ENCODE data around the gene EEIG1.
A peak's percentile ranks its signal among the peaks of the same experiment; 100 is the strongest.

Gene EEIG1

GRCh38 chr9:128001779-128002298, 21.1 kb upstream of the EEIG1 start:
- no peak for DNase-seq (ENCODE audit: low read depth, low spot score)
- peak overlapping the region; percentile 32 for H3K27ac ChIP-seq

GRCh38 chr9:128001151-128001778, 20.5 kb upstream of the EEIG1 start:
- no peak for DNase-seq (ENCODE audit: low read depth, low spot score)
- H3K27ac ChIP-seq, result peak overlapping the region; percentile 32

GRCh38 chr9:127999461-127999860, 18.7 kb upstream of the EEIG1 start:
- DNase-seq (ENCODE audit: low read depth, low spot score), result no peak
- H3K27ac ChIP-seq, result no peak overlapping the region

GRCh38 chr9:127993721-127994120, 12.9 kb upstream of the EEIG1 start:
- DNase-seq (ENCODE audit: low read depth, low spot score), result no peak
- H3K27ac ChIP-seq, result no peak overlapping the region

- DNase-seq (ENCODE audit: low read depth, low spot score), result no peak
- no peak overlapping the region for H3K27ac ChIP-seq
Observed at GRCh38 chr9:127991757-127992274, 11.0 kb upstream of the EEIG1 start.

- DNase-seq (ENCODE audit: low read depth, low spot score), result no peak
- H3K27ac ChIP-seq, result no peak overlapping the region
Observed at GRCh38 chr9:127991017-127991756, 10.4 kb upstream of the EEIG1 start.

- no peak overlapping the region for H3K27ac ChIP-seq
Observed at GRCh38 chr9:127990554-127990953, 9.8 kb upstream of the EEIG1 start.

GRCh38 chr9:127989094-127989493, 8.3 kb upstream of the EEIG1 start:
- no peak for DNase-seq (ENCODE audit: low read depth, low spot score)
- no peak overlapping the region for H3K27ac ChIP-seq

More at GRCh38 chr9:127990554-127990953, 9.8 kb upstream of the EEIG1 start:
- DNase-seq (ENCODE audit: low read depth, low spot score), result no peak

- H3K27ac ChIP-seq, result peak overlapping the region; percentile 61
Observed at GRCh38 chr9:127987103-127987614, 6.4 kb upstream of the EEIG1 start.

GRCh38 chr9:127985011-127985410, 4.2 kb upstream of the EEIG1 start:
- H3K27ac ChIP-seq, result no peak overlapping the region
- no peak for DNase-seq (ENCODE audit: low read depth, low spot score)

More at GRCh38 chr9:127987103-127987614, 6.4 kb upstream of the EEIG1 start:
- DNase-seq (ENCODE audit: low read depth, low spot score), result no peak

GRCh38 chr9:127983847-127984289, 3.1 kb upstream of the EEIG1 start:
- no peak overlapping the region for H3K27ac ChIP-seq
- no peak for DNase-seq (ENCODE audit: low read depth, low spot score)

- H3K27ac ChIP-seq, result no peak overlapping the region
- DNase-seq (ENCODE audit: low read depth, low spot score), result no peak
Observed at GRCh38 chr9:127982912-127983311, 2.1 kb upstream of the EEIG1 start.

GRCh38 chr9:127981559-127982121, 851 bp upstream of the EEIG1 start:
- DNase-seq (ENCODE audit: low read depth, low spot score), result no peak
- peak overlapping the region; percentile 77 for H3K27ac ChIP-seq

GRCh38 chr9:127980060-127980705, 606 bp downstream of the EEIG1 start:
- peak overlapping the region; percentile 77 for H3K27ac ChIP-seq
- no peak for DNase-seq (ENCODE audit: low read depth, low spot score)

- peak overlapping the region; percentile 77 for H3K27ac ChIP-seq
- no peak for DNase-seq (ENCODE audit: low read depth, low spot score)
Observed at GRCh38 chr9:127979333-127980059, 1.3 kb downstream of the EEIG1 start.

GRCh38 chr9:127979015-127979332, 1.8 kb downstream of the EEIG1 start:
- DNase-seq (ENCODE audit: low read depth, low spot score), result no peak
- H3K27ac ChIP-seq, result peak overlapping the region; percentile 77

- H3K27ac ChIP-seq, result peak overlapping the region; percentile 77
- no peak for DNase-seq (ENCODE audit: low read depth, low spot score)
Observed at GRCh38 chr9:127977884-127978647, 2.7 kb downstream of the EEIG1 start.

GRCh38 chr9:127977009-127977883, 3.5 kb downstream of the EEIG1 start:
- DNase-seq (ENCODE audit: low read depth, low spot score), result no peak
- H3K27ac ChIP-seq, result no peak overlapping the region
